ENCODE results near the gene PBOV1.

The PBOV1 gene

GRCh38 chr6:138230221-138230620 lies 11.9 kb upstream of the PBOV1 start:
- TF ChIP-seq TAF1 (IDR thresholded peaks at IDR 0.05; ENCODE audit: low read depth, low read length) = no peak
- no peak for TF ChIP-seq POU2F2 (IDR thresholded peaks at IDR 0.05; ENCODE audit: low read depth, low read length)
- TF ChIP-seq PAX5 (IDR thresholded peaks at IDR 0.05; ENCODE audit: insufficient read depth, low read length, severe bottlenecking) = no peak
- no peak for TF ChIP-seq POLR2AphosphoS5 (IDR thresholded peaks at IDR 0.05; ENCODE audit: low read depth, low read length)
- TF ChIP-seq SPI1 (IDR thresholded peaks at IDR 0.05; ENCODE audit: low read depth, low read length) = no peak
- TF ChIP-seq POLR2A (IDR thresholded peaks at IDR 0.05; ENCODE audit: low read depth, low read length) = no peak
- DNase-seq (ENCODE audit: insufficient read length, low spot score) (no peak), FAIRE-seq (no peak)

DNA sequence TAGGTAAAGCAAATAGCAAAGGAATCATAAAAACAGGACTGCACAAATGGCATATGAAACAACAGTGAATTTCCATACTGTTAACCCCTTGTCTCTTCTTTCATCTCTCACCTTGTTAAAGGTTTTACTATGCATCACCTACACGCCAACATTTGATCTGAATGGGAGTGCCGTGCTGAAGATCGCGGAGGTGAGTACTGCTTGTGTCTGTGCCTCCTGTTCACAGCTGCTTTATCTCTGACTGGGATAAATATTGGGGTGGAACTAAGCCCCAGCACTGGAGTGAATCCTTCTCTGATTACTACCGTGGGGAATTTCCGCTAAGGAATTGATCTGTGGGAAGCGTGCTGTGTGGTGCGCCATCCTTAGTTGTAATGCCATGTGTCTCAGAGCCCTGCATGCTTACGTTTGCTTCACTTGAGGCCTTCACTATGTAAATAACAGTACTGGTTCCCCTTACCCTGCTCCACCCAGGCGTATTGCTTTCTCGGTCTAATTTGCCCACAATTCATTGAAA lies 11.4 kb upstream of the PBOV1 start:
- DNase-seq (ENCODE audit: insufficient read length, low spot score) = no peak
- TF ChIP-seq SPI1 (IDR thresholded peaks at IDR 0.05; ENCODE audit: low read depth, low read length) (no peak), POLR2AphosphoS5 (IDR thresholded peaks at IDR 0.05; ENCODE audit: low read depth, low read length) (no peak)
- no peak for FAIRE-seq

DNA sequence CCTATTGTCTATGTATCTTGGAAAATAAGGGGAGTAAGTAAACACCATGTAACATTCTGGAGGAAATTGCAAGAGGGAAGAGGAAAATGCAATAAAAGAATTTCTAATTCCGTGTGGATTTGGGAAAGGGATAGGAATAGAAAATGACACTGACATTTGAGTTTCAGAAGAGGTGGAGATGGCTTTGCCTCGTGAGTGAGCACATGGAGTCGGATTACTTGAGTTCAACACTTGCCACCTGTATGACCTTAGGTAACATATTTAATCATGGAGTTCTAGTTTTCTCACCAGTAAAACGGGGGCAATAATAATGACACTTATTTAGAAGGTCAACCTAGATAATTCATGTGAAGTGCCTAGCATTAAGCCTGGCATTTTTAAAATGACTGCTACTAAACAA lies 10.8 kb upstream of the PBOV1 start:
- DNase-seq (ENCODE audit: insufficient read length, low spot score) (no peak), FAIRE-seq (no peak)
- TF ChIP-seq PAX5 (IDR thresholded peaks at IDR 0.05; ENCODE audit: insufficient read depth, low read length, severe bottlenecking) = no peak
- no peak for TF ChIP-seq SPI1 (IDR thresholded peaks at IDR 0.05; ENCODE audit: low read depth, low read length)
- no peak for TF ChIP-seq POLR2AphosphoS5 (IDR thresholded peaks at IDR 0.05; ENCODE audit: low read depth, low read length)
- no peak for TF ChIP-seq POLR2A (IDR thresholded peaks at IDR 0.05; ENCODE audit: low read depth, low read length)
- no peak for TF ChIP-seq TAF1 (IDR thresholded peaks at IDR 0.05; ENCODE audit: low read depth, low read length)
- TF ChIP-seq POU2F2 (IDR thresholded peaks at IDR 0.05; ENCODE audit: low read depth, low read length) = no peak

DNA sequence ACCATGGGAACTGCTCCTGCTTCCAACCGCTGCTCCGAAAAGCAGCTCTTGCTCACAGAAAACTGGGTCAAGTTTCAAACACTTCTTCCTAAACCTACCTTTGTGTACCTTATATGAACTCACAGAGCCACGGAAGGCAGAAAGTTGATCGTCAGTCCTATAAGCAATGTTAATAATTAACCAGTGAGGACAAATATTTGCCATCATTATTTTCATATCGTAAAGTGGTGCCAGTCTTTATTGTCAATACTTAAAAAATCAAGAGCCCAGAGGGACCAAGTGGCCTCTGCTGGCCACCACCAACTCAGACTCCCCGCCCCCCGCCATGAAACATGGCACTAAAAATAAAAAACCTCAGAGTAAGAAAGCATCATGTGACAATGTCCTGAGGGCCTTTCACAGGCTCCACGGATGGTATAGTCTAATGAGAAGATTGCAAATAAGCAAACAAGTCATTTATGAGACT lies 9.1 kb upstream of the PBOV1 start:
- TF ChIP-seq PAX5 (IDR thresholded peaks at IDR 0.05; ENCODE audit: insufficient read depth, low read length, severe bottlenecking) = no peak
- no peak for TF ChIP-seq TAF1 (IDR thresholded peaks at IDR 0.05; ENCODE audit: low read depth, low read length)
- no peak for TF ChIP-seq POU2F2 (IDR thresholded peaks at IDR 0.05; ENCODE audit: low read depth, low read length)
- TF ChIP-seq POLR2A (IDR thresholded peaks at IDR 0.05; ENCODE audit: low read depth, low read length) = no peak
- no peak for TF ChIP-seq POLR2AphosphoS5 (IDR thresholded peaks at IDR 0.05; ENCODE audit: low read depth, low read length)
- no peak for TF ChIP-seq SPI1 (IDR thresholded peaks at IDR 0.05; ENCODE audit: low read depth, low read length)
- FAIRE-seq = no peak
- DNase-seq (ENCODE audit: insufficient read length, low spot score) = no peak

- TF ChIP-seq PAX5 (IDR thresholded peaks at IDR 0.05; ENCODE audit: insufficient read depth, low read length, severe bottlenecking) (no peak), POU2F2 (IDR thresholded peaks at IDR 0.05; ENCODE audit: low read depth, low read length) (no peak), TAF1 (IDR thresholded peaks at IDR 0.05; ENCODE audit: low read depth, low read length) (no peak), SPI1 (IDR thresholded peaks at IDR 0.05; ENCODE audit: low read depth, low read length) (no peak), POLR2A (IDR thresholded peaks at IDR 0.05; ENCODE audit: low read depth, low read length) (no peak), POLR2AphosphoS5 (IDR thresholded peaks at IDR 0.05; ENCODE audit: low read depth, low read length) (no peak)
- no peak for FAIRE-seq
Measured at GRCh38 chr6:138226700-138227315, 8.5 kb upstream of the PBOV1 start.

DNA sequence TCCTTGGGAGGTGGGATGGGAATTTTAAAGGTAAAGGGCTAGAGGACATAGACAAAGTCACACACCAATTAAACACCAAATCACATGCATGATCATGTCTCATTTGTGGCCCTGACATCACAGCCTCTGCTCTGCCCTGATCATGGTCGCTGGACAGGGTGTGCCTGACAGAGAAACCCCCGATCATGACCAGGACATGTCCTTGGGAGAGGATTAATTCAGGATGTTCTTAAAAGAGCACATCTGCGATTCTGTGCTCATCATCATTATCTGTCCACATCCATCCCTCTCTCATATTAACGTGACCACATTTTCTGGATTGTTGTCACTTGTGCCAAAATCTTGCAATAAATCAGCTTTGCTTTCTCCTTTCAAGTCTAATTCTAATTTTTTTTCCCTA lies 7.7 kb upstream of the PBOV1 start:
- DNase-seq (ENCODE audit: insufficient read length, low spot score) (no peak), FAIRE-seq (no peak)
- TF ChIP-seq PAX5 (IDR thresholded peaks at IDR 0.05; ENCODE audit: insufficient read depth, low read length, severe bottlenecking) (no peak), POLR2A (IDR thresholded peaks at IDR 0.05; ENCODE audit: low read depth, low read length) (no peak), TAF1 (IDR thresholded peaks at IDR 0.05; ENCODE audit: low read depth, low read length) (no peak), POLR2AphosphoS5 (IDR thresholded peaks at IDR 0.05; ENCODE audit: low read depth, low read length) (no peak), POU2F2 (IDR thresholded peaks at IDR 0.05; ENCODE audit: low read depth, low read length) (no peak), SPI1 (IDR thresholded peaks at IDR 0.05; ENCODE audit: low read depth, low read length) (no peak)

More at GRCh38 chr6:138226700-138227315, 8.5 kb upstream of the PBOV1 start:
- DNase-seq (ENCODE audit: insufficient read length, low spot score) = no peak

DNA sequence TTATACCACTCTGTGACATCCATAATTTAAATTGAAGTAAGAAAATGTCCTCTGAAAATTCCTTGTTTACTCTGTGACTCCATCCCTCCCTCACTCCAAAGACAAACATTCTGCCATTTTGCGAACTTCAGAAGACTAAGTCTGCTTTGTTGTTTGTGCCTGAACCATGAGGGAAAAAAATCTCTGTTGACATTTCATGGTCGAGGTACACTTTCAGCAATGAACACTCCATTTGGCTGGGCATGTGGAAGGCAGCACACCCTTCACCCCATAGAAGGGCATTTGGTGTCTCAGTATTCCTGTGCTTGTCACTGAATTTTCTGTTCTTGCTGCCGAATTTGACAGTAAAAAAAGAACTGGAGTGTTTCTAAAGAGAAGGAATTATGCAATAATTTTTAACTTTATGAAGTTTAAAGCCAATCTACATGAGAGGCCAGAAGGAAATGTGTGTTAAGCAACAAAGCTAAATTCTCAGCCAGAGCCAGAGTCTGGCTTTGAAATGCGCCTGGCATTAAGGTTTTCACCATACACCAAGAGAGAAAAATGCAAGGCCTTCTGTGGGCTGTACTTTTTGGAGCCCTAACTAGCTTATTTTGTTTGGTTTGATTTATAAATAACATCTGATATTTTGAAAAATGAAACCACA lies 4.7 kb upstream of the PBOV1 start:
- FAIRE-seq (no peak), DNase-seq (ENCODE audit: insufficient read length, low spot score) (no peak)
- TF ChIP-seq SPI1 (IDR thresholded peaks at IDR 0.05; ENCODE audit: low read depth, low read length) (no peak), POU2F2 (IDR thresholded peaks at IDR 0.05; ENCODE audit: low read depth, low read length) (no peak), POLR2AphosphoS5 (IDR thresholded peaks at IDR 0.05; ENCODE audit: low read depth, low read length) (no peak), POLR2A (IDR thresholded peaks at IDR 0.05; ENCODE audit: low read depth, low read length) (no peak), PAX5 (IDR thresholded peaks at IDR 0.05; ENCODE audit: insufficient read depth, low read length, severe bottlenecking) (no peak), TAF1 (IDR thresholded peaks at IDR 0.05; ENCODE audit: low read depth, low read length) (no peak)

DNA sequence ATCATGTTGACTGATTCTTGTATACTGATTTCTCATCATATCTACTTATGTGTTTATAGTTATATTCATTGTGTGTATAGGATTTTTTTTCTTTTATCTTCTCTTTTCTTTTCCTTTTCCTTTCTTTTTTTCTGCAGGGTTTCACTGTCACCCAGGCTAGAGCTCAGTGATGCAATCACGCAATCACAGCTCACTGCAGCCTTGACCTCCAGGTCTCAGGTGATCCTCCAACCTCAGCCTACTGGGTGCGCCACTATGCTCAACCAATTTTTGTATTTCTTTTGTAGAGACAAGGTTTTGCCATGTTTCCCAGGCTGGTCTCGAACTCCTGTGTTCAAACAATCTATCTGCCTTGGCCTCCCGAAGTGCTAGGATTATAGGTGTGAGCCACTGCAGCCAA lies 1.6 kb upstream of the PBOV1 start:
- no peak for TF ChIP-seq SPI1 (IDR thresholded peaks at IDR 0.05; ENCODE audit: low read depth, low read length)
- TF ChIP-seq POU2F2 (IDR thresholded peaks at IDR 0.05; ENCODE audit: low read depth, low read length) = no peak
- TF ChIP-seq POLR2A (IDR thresholded peaks at IDR 0.05; ENCODE audit: low read depth, low read length) = no peak
- no peak for TF ChIP-seq PAX5 (IDR thresholded peaks at IDR 0.05; ENCODE audit: insufficient read depth, low read length, severe bottlenecking)
- TF ChIP-seq TAF1 (IDR thresholded peaks at IDR 0.05; ENCODE audit: low read depth, low read length) = no peak
- no peak for TF ChIP-seq POLR2AphosphoS5 (IDR thresholded peaks at IDR 0.05; ENCODE audit: low read depth, low read length)
- DNase-seq (ENCODE audit: insufficient read length, low spot score) (no peak), FAIRE-seq (no peak)

DNA sequence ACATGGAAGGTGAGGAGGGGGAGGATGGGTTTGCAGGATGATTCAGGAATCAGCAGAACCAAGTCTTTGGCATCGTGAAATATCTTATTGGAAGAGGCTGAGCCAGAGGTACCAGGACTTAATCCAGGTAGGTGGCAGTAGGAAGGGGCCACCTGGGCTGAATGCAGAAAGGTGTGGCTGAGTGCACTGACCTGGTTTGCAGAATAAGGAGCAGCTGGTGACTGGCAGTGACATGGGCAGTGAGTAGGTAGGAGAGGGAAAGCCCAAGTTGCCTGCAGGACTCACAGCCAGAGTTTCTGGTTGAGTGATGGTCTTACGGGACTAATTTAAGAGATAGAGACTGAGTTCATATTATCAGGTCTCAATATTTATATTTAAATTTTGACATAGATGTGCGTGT lies 1.1 kb upstream of the PBOV1 start:
- TF ChIP-seq POLR2A (IDR thresholded peaks at IDR 0.05; ENCODE audit: low read depth, low read length) (no peak), TAF1 (IDR thresholded peaks at IDR 0.05; ENCODE audit: low read depth, low read length) (no peak), PAX5 (IDR thresholded peaks at IDR 0.05; ENCODE audit: insufficient read depth, low read length, severe bottlenecking) (no peak), SPI1 (IDR thresholded peaks at IDR 0.05; ENCODE audit: low read depth, low read length) (no peak), POU2F2 (IDR thresholded peaks at IDR 0.05; ENCODE audit: low read depth, low read length) (no peak), POLR2AphosphoS5 (IDR thresholded peaks at IDR 0.05; ENCODE audit: low read depth, low read length) (no peak)
- DNase-seq (ENCODE audit: insufficient read length, low spot score) (no peak), FAIRE-seq (no peak)
